B cell (primary cell): ENCODE measurements around the gene TBCD. TPM values are rescaled to one million over a fixed set of nuclear protein-coding genes. Genes with fewer than 3 reads are reported as not detected.

Source experiments
- ATAC-seq: fragments of 200-7000 bp; cut with Tn5 transposase; one replicate; pipeline ENCODE4 v1.10.0; 2021; ENCODE audit warnings: low read depth, mild to moderate bottlenecking, moderate number of reproducible peaks, moderate library complexity
- CTCF ChIA-PET: fragments of 350-600 bp; sonication (Branson Sonifier 250); formaldehyde crosslinking; loops from one replicate; lab custom pipeline; 2021; ENCODE audit warnings: antibody characterized with exemption, inconsistent platforms; lab: Charles Lee
- POLR2A ChIA-PET: fragments of 350-600 bp; sonication (Branson Sonifier 250); formaldehyde crosslinking; loops from one replicate; lab custom pipeline; 2021; ENCODE audit warnings: antibody characterized with exemption; lab: Charles Lee
- DNase-seq: peaks from one replicate; pipeline ENCODE4 v3.0.0; 2013
- H2AFZ ChIP-seq: 2 replicates; pipeline ENCODE4 v1.6.1; 2012; ENCODE audit warnings: mild to moderate bottlenecking, low read depth, low read length; ENCODE audit not compliant: insufficient read depth, poor library complexity, severe bottlenecking
- H3K27ac ChIP-seq, 2 donors: 1 replicate in 1 of 2; 2 replicates in 1 of 2; pipeline ENCODE4 v1.5.1; 2012 to 2013; ENCODE audit warnings: low read length in 2 of 2, mild to moderate bottlenecking in 2 of 2, moderate library complexity in 1 of 2
- H3K27me3 ChIP-seq, 4 experiments: fragments of 200-600 bp in 1 of 4; sonication (generic) in 1 of 4; replicated peaks in 1 of 4; 1 replicate in 2 of 4; 2 replicates in 2 of 4; pipeline versions ENCODE4 v1.6.1 to v1.7.0; 2013 to 2016; ENCODE audit warnings: low read length in 3 of 4, mild to moderate bottlenecking in 2 of 4, mixed read lengths in 1 of 4, moderate library complexity in 1 of 4; ENCODE audit not compliant: insufficient read depth in 4 of 4, control insufficient read depth in 3 of 4; ENCODE audit errors: control extremely low read depth in 1 of 4
- H3K36me3 ChIP-seq, 2 experiments: replicated peaks in 1 of 2; 1 replicate in 1 of 2; 2 replicates in 1 of 2; pipeline versions ENCODE4 v1.6.1 to v1.7.1; 2013; ENCODE audit warnings: low read length in 1 of 2; ENCODE audit not compliant: insufficient read depth in 2 of 2, control insufficient read depth in 1 of 2; ENCODE audit errors: control extremely low read depth in 1 of 2, extremely low read depth in 1 of 2
- H3K4me1 ChIP-seq, 2 donors: fragments of 200-600 bp in 1 of 2; sonication (generic) in 1 of 2; 1 replicate in 1 of 2; 2 replicates in 1 of 2; pipeline versions ENCODE4 v1.5.1 to v1.6.1; 2013 to 2017; ENCODE audit warnings: low read length in 2 of 2; ENCODE audit not compliant: control insufficient read depth in 2 of 2, insufficient read depth in 2 of 2
- H3K4me2 ChIP-seq: replicated peaks from 2 replicates; pipeline ENCODE3; 2012; ENCODE audit warnings: mild to moderate bottlenecking, low read depth, low read length; ENCODE audit not compliant: poor library complexity, severe bottlenecking
- H3K4me3 ChIP-seq, 5 experiments: fragments of 200-600 bp in 1 of 5; sonication (generic) in 1 of 5; 1 replicate in 3 of 5; 2 replicates in 2 of 5; pipeline versions ENCODE4 v1.5.1 to v1.7.0; 2011 to 2016; ENCODE audit warnings: low read length in 4 of 5, mild to moderate bottlenecking in 4 of 5, low read depth in 2 of 5, control low read depth in 1 of 5, moderate library complexity in 1 of 5; ENCODE audit not compliant: insufficient read depth in 1 of 5; ENCODE audit errors: control extremely low read depth in 1 of 5, extremely low read depth in 1 of 5
- H3K79me2 ChIP-seq: fragments of 200-600 bp; sonication (generic); one replicate; pipeline ENCODE4 v1.6.0; 2016; ENCODE audit warnings: low read length; ENCODE audit not compliant: control insufficient read depth, insufficient read depth
- H3K9ac ChIP-seq: fragments of 200-600 bp; sonication (generic); 2 replicates; pipeline ENCODE4 v1.6.1; 2017; ENCODE audit warnings: mild to moderate bottlenecking, low read length, moderate library complexity
- H3K9me3 ChIP-seq, 3 donors: one replicate each; pipeline versions ENCODE4 v1.6.1 to v1.7.1; 2013; ENCODE audit warnings: low read length in 2 of 3; ENCODE audit not compliant: control insufficient read depth in 2 of 3, insufficient read depth in 1 of 3; ENCODE audit errors: control extremely low read depth in 1 of 3
- H4K20me1 ChIP-seq: 2 replicates; pipeline ENCODE4 v1.6.0; 2012; ENCODE audit warnings: mild to moderate bottlenecking, low read length; ENCODE audit not compliant: insufficient read depth, control insufficient read depth, poor library complexity, severe bottlenecking
- H3K27ac Mint-ChIP-seq: one replicate; pipeline ENCODE4 v1.8.0; 2021; ENCODE audit warnings: mixed read lengths
- H3K27me3 Mint-ChIP-seq: one replicate; pipeline ENCODE4 v1.8.0; 2021; ENCODE audit warnings: mixed read lengths
- H3K4me1 Mint-ChIP-seq: one replicate; pipeline ENCODE4 v1.8.0; 2021; ENCODE audit warnings: mixed read lengths
- H3K4me3 Mint-ChIP-seq: one replicate; pipeline ENCODE4 v1.8.0; 2021; ENCODE audit warnings: mixed read lengths
- H3K9me3 Mint-ChIP-seq: one replicate; pipeline ENCODE4 v1.8.0; 2022; ENCODE audit warnings: mixed read lengths; ENCODE audit not compliant: insufficient read depth
- CTCF ChIP-seq: fragments of 200-600 bp; IDR thresholded peaks from one replicate; pipeline ENCODE4 v1.8.0; 2022; ENCODE audit warnings: antibody characterized with exemption, mild to moderate bottlenecking
- EZH2 ChIP-seq: IDR thresholded peaks from 2 replicates; pipeline ENCODE4 v1.6.1; 2012; ENCODE audit warnings: borderline replicate concordance, low read depth, mild to moderate bottlenecking, moderate library complexity, low read length; ENCODE audit not compliant: insufficient read depth, poor library complexity, severe bottlenecking
- WGBS: methylation state at CpG from one replicate; pipeline ENCODE4 v1.1.5; 2013; ENCODE audit warnings: missing lambda C conversion rate; ENCODE audit not compliant: insufficient coverage; 5-methylcytosine and 5-hydroxymethylcytosine counted together
- intact Hi-C: fragments of 100-400 bp; cut with micrococcal nuclease; formaldehyde crosslinking; loops from one replicate; pipeline ENCODE4 v1.10.0; 2022
- polyA plus RNA-seq: library from polyadenylated mRNA; depleted of rRNA; stranded (reverse); fragments of >200 nt; gene quantifications from 2 replicates; pipeline ENCODE4 v1.2.3, GENCODE V29; 2012
- total RNA-seq, 2 donors: library from RNA; stranded (reverse); fragments of 120-200 nt in 1 of 2; gene quantifications; 1 replicate in 1 of 2; 2 replicates in 1 of 2; pipeline versions ENCODE4 v1.2.3 to v1.2.4, GENCODE V29; 2013 to 2022

Gene TBCD
- total and polyA plus RNA-seq, 2 donors (not counting 1 experiment from before 2014, with no cell fraction given) = 60.8 to 101 TPM

DNA sequence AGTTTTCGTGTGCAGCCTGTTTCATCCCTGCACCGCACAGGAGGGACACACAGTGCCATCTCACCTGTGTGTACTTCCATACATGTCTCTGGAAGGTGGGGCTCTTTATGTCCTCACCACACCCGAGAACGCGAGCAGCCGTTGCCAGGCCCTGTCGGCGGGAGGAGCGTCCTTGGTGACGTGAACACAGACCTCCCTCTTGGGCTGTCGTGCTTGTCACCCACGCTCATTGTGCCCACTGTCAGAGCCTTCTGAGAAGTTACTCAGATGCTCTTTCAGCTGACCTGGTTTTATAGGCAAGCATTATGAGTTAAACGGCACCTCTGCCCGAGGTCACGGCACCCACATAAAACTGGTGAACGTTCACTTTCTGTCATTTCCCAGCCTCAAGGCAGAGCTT lies 47.7 kb downstream of the TBCD start:
- H3K4me1 ChIP-seq = no peaks in the 10 kb centered on the region
- POLR2A ChIA-PET = no interaction called here
- peaks cover 0 to 12% of the 10 kb centered on the region in 2 experiments for H3K36me3 ChIP-seq
- intact Hi-C loops = no loop called here
- DNase-seq (no peak), ATAC-seq (no peak)
- H3K4me3 Mint-ChIP-seq = no peak overlapping the region
- no peak overlapping the region for H3K4me3 ChIP-seq
- no peak overlapping the region for H3K4me2 ChIP-seq
- no peak overlapping the region for H3K9ac ChIP-seq
- WGBS = 98% methylated on average over 16 of the region's 16 CpGs
- H2AFZ ChIP-seq = no peak overlapping the region
- no peaks in the 10 kb centered on the region for H3K27me3 Mint-ChIP-seq
- no peak overlapping the region for H3K27ac Mint-ChIP-seq
- H3K27ac ChIP-seq = no peak overlapping the region
- no peaks in the 10 kb centered on the region for H3K9me3 Mint-ChIP-seq
- H3K27me3 ChIP-seq = no peaks in the 10 kb centered on the region
- no peaks in the 10 kb centered on the region for H3K4me1 Mint-ChIP-seq
- CTCF ChIA-PET = interaction anchor here (1.7 kb wide), 1 partner anchor 18 kb away, joined by 5 read pairs; no protein-coding TSS in a partner anchor
- peaks cover 17% of the 10 kb centered on the region for H4K20me1 ChIP-seq
- TF ChIP-seq CTCF (no peak), EZH2 (no peak)
- no peaks in the 10 kb centered on the region for H3K9me3 ChIP-seq
- peaks cover 24% of the 10 kb centered on the region for H3K79me2 ChIP-seq

DNA sequence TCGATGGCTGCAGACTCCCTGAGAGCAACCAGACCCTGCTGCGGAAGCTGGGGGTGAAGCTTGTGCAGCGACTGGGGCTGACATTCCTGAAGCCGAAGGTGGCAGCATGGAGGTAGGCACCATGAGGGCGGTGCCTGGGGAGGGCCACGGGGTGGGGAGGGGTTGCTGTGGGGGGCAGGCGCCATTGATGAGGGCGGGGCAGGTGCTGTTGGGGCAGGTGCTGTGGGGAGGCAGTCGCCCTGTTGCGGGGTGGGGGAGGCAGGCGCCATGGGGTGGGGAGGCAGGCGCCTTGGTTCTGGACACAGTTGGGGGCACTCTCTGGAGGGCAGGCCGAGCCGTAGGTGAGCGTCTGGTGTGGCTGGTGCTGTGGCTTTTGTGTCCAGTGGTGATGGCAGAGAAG lies 49.0 kb downstream of the TBCD start:
- ChIA-PET POLR2A (interaction anchor here (0.6 kb wide), 1 partner anchor 71 kb away, joined by 5 read pairs; no protein-coding TSS in a partner anchor), CTCF (interaction anchor here (1.7 kb wide), 1 partner anchor 19 kb away, joined by 5 read pairs; no protein-coding TSS in a partner anchor)
- H3K27me3 Mint-ChIP-seq = no peaks in the 10 kb centered on the region
- H4K20me1 ChIP-seq = peaks cover 23% of the 10 kb centered on the region
- H3K4me3 Mint-ChIP-seq = no peak overlapping the region
- H3K36me3 ChIP-seq = peaks cover 0 to 14% of the 10 kb centered on the region in 2 experiments
- H3K9ac ChIP-seq = no peak overlapping the region
- H3K9me3 ChIP-seq = no peaks in the 10 kb centered on the region
- H3K27ac Mint-ChIP-seq = no peak overlapping the region
- no peak overlapping the region for H3K4me3 ChIP-seq
- peaks cover 24% of the 10 kb centered on the region for H3K79me2 ChIP-seq
- H3K9me3 Mint-ChIP-seq = no peaks in the 10 kb centered on the region
- 97% methylated on average over 15 of the region's 15 CpGs for WGBS
- DNase-seq (no peak), ATAC-seq (no peak)
- H3K27ac ChIP-seq = no peak overlapping the region
- TF ChIP-seq CTCF = no peak
- no peak for TF ChIP-seq EZH2
- H3K27me3 ChIP-seq = no peaks in the 10 kb centered on the region
- intact Hi-C loops = no loop called here
- H2AFZ ChIP-seq = no peak overlapping the region
- no peak overlapping the region for H3K4me2 ChIP-seq
- no peaks in the 10 kb centered on the region for H3K4me1 Mint-ChIP-seq
- H3K4me1 ChIP-seq = no peaks in the 10 kb centered on the region
